ENCODE measurements around the gene UBE2Q2. TPM values are rescaled to one million over a fixed set of nuclear protein-coding genes. Genes with fewer than 3 reads are reported as not detected.

UBE2Q2 gene
- total RNA-seq, 1 experiment from 2014 or later: 27.0 TPM

GRCh38 chr15:75943246-75943645 is 100.0 kb downstream of the UBE2Q2 start:
- H3K4me1 Mint-ChIP-seq: no peaks in the 10 kb centered on the region
- ChIA-PET CTCF (no interaction called here), POLR2A (no interaction called here)
- ATAC-seq (no peak), DNase-seq (ENCODE audit: low spot score) (no peak)
- H3K4me3 Mint-ChIP-seq: no peak overlapping the region
- peaks cover 29% of the 10 kb centered on the region for H3K36me3 Mint-ChIP-seq
- H3K9me3 Mint-ChIP-seq: peaks cover 42% of the 10 kb centered on the region
- peak overlapping the region; percentile 25; the same call in 1 of the 2 replicates for H3K27ac Mint-ChIP-seq
- H3K27me3 Mint-ChIP-seq (ENCODE audit: low read depth): no peaks in the 10 kb centered on the region; the same call in none of the 2 replicates
- TF ChIP-seq, protein P1, sequence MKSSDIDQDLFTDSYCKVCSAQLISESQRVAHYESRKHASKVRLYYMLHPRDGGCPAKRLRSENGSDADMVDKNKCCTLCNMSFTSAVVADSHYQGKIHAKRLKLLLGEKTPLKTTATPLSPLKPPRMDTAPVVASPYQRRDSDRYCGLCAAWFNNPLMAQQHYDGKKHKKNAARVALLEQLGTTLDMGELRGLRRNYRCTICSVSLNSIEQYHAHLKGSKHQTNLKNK (CRISPR knock-in tag; IDR thresholded peaks at IDR 0.05): no peak
- TF ChIP-seq SMAD3 (CRISPR knock-in tag; IDR thresholded peaks at IDR 0.05; ENCODE audit: borderline replicate concordance) (no peak), OVOL2 (CRISPR knock-in tag; IDR thresholded peaks at IDR 0.05; ENCODE audit: borderline replicate concordance) (no peak), ERG (CRISPR knock-in tag; IDR thresholded peaks at IDR 0.05) (no peak), ETV6 (CRISPR knock-in tag; IDR thresholded peaks at IDR 0.05) (no peak), HMGA2 (CRISPR knock-in tag; IDR thresholded peaks at IDR 0.05) (no peak), NR2C2 (CRISPR knock-in tag; IDR thresholded peaks at IDR 0.05) (no peak), TCF7 (CRISPR knock-in tag; IDR thresholded peaks at IDR 0.05; ENCODE audit: low read depth) (no peak), FOXP4 (CRISPR knock-in tag; IDR thresholded peaks at IDR 0.05) (no peak), E2F1 (CRISPR knock-in tag; IDR thresholded peaks at IDR 0.05) (no peak), ZNF121 (CRISPR knock-in tag; IDR thresholded peaks at IDR 0.05) (no peak), NFATC4 (CRISPR knock-in tag; IDR thresholded peaks at IDR 0.05) (no peak), PREB (CRISPR knock-in tag; IDR thresholded peaks at IDR 0.05; ENCODE audit: borderline replicate concordance) (no peak), ZNF219 (CRISPR knock-in tag; IDR thresholded peaks at IDR 0.05; ENCODE audit: borderline replicate concordance) (no peak), ZNF396 (CRISPR knock-in tag; IDR thresholded peaks at IDR 0.05; ENCODE audit: borderline replicate concordance) (no peak), PRRX2 (CRISPR knock-in tag; IDR thresholded peaks at IDR 0.05) (no peak)

- CTCF ChIA-PET: no interaction called here
- H3K9me3 Mint-ChIP-seq: peaks cover 36% of the 10 kb centered on the region
- no peak overlapping the region for H3K27ac Mint-ChIP-seq
- H3K4me3 Mint-ChIP-seq: no peak overlapping the region
- DNase-seq (ENCODE audit: low spot score) (no peak), ATAC-seq (peak; percentile 56)
- peaks cover 24% of the 10 kb centered on the region for H3K36me3 Mint-ChIP-seq
- H3K4me1 Mint-ChIP-seq: no peaks in the 10 kb centered on the region
- POLR2A ChIA-PET: no interaction called here
- no peak for TF ChIP-seq RELA (CRISPR knock-in tag; IDR thresholded peaks at IDR 0.05; ENCODE audit: borderline replicate concordance)
- no peak for TF ChIP-seq ZNF423 (CRISPR knock-in tag; IDR thresholded peaks at IDR 0.05)
- TF ChIP-seq, protein P2, sequence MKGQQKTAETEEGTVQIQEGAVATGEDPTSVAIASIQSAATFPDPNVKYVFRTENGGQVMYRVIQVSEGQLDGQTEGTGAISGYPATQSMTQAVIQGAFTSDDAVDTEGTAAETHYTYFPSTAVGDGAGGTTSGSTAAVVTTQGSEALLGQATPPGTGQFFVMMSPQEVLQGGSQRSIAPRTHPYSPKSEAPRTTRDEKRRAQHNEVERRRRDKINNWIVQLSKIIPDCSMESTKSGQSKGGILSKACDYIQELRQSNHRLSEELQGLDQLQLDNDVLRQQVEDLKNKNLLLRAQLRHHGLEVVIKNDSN (CRISPR knock-in tag; IDR thresholded peaks at IDR 0.05): no peak
- TF ChIP-seq, protein P3, sequence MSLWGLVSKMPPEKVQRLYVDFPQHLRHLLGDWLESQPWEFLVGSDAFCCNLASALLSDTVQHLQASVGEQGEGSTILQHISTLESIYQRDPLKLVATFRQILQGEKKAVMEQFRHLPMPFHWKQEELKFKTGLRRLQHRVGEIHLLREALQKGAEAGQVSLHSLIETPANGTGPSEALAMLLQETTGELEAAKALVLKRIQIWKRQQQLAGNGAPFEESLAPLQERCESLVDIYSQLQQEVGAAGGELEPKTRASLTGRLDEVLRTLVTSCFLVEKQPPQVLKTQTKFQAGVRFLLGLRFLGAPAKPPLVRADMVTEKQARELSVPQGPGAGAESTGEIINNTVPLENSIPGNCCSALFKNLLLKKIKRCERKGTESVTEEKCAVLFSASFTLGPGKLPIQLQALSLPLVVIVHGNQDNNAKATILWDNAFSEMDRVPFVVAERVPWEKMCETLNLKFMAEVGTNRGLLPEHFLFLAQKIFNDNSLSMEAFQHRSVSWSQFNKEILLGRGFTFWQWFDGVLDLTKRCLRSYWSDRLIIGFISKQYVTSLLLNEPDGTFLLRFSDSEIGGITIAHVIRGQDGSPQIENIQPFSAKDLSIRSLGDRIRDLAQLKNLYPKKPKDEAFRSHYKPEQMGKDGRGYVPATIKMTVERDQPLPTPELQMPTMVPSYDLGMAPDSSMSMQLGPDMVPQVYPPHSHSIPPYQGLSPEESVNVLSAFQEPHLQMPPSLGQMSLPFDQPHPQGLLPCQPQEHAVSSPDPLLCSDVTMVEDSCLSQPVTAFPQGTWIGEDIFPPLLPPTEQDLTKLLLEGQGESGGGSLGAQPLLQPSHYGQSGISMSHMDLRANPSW (CRISPR knock-in tag; conservative IDR thresholded peaks at IDR 0.05; ENCODE audit: low read depth): no peak
- TF ChIP-seq MXD4 (CRISPR knock-in tag; IDR thresholded peaks at IDR 0.05; ENCODE audit: borderline replicate concordance): no peak
- TF ChIP-seq ZNF281 (CRISPR knock-in tag; IDR thresholded peaks at IDR 0.05): no peak
- TF ChIP-seq GTF2I (CRISPR knock-in tag; conservative IDR thresholded peaks at IDR 0.05): no peak
- H3K27me3 Mint-ChIP-seq (ENCODE audit: low read depth): no peaks in the 10 kb centered on the region; the same call in none of the 2 replicates
These were observed 100.5 kb downstream of the UBE2Q2 start for GRCh38 chr15:75943713-75944215.

Measured in WTC11 (cell line).